ENCODE results near the gene NRN1L.

Gene NRN1L

DNA sequence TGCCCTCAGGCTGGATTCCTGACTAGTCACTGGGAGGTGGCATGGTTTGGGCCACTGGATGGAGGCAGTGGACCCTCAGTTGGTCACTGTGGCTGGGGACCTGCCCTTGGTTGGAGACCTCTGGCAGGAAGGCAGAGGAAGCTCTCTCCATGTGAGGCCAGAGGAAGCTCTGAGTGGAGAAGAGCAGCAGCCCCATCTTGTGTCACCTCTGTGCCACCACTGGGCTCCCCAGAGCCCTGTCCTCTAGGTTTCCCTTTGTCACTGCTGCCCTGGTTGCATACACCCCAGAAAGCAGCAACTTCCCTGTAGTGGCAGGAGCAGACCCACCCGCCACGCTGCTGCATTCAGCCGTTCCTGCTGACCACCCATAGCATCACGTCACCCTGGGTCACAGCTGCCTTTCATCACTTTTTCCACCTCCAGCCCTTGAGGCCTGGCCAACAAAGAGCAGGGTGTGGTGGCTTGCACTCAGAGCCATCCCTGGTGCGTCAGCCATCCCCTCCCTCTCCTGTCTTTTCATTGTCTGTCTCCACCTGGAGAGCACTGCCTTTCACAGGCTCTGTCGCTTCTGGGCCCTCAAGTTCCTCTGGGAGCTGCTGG lies 35.0 kb downstream of the NRN1L start:
- no peaks in the 10 kb centered on the region for H3K27me3 ChIP-seq (ENCODE audit: insufficient read depth, low read depth, severe bottlenecking)
- no peak overlapping the region for H3K4me3 ChIP-seq (ENCODE audit: low read depth, low read length)
- no peak for DNase-seq
- no peak overlapping the region for H3K27ac ChIP-seq
- TF ChIP-seq, protein P1, sequence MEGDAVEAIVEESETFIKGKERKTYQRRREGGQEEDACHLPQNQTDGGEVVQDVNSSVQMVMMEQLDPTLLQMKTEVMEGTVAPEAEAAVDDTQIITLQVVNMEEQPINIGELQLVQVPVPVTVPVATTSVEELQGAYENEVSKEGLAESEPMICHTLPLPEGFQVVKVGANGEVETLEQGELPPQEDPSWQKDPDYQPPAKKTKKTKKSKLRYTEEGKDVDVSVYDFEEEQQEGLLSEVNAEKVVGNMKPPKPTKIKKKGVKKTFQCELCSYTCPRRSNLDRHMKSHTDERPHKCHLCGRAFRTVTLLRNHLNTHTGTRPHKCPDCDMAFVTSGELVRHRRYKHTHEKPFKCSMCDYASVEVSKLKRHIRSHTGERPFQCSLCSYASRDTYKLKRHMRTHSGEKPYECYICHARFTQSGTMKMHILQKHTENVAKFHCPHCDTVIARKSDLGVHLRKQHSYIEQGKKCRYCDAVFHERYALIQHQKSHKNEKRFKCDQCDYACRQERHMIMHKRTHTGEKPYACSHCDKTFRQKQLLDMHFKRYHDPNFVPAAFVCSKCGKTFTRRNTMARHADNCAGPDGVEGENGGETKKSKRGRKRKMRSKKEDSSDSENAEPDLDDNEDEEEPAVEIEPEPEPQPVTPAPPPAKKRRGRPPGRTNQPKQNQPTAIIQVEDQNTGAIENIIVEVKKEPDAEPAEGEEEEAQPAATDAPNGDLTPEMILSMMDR (IDR thresholded peaks at IDR 0.05; ENCODE audit: low read depth, low read length): peak; percentile 60
- no peaks in the 10 kb centered on the region for H3K9me3 ChIP-seq (ENCODE audit: severe bottlenecking)
- peaks cover 3% of the 10 kb centered on the region; the same call in 1 of the 2 replicates for H3K36me3 ChIP-seq

DNA sequence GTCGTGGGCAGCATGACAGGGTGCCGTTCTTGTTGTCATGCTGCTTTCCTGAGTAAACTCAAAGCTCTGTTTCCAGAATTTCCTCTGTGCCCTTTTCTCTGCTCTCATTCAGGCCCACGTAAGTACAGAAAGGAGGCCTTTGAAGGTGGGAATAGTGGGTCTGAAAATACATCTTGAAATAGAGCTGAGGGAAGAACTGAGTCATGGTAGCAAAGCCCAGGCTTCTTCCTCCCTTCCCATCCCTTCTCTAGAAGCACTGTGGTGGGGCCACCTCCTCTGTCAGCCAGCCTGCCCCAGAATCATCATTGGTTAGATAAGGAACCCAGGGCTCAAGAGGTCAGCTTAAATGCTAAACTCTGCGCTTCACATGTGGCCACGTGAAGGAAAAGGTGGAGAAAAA lies 37.5 kb downstream of the NRN1L start:
- Histone ChIP-seq H3K9me3 (ENCODE audit: severe bottlenecking) (no peaks in the 10 kb centered on the region), H3K36me3 (peaks cover 3% of the 10 kb centered on the region; the same call in 1 of the 2 replicates), H3K27me3 (ENCODE audit: insufficient read depth, low read depth, severe bottlenecking) (no peaks in the 10 kb centered on the region), H3K4me3 (ENCODE audit: low read depth, low read length) (no peak overlapping the region), H3K27ac (no peak overlapping the region)
- TF ChIP-seq, protein P1 (IDR thresholded peaks at IDR 0.05; ENCODE audit: low read depth, low read length): no peak
- DNase-seq: no peak

DNA sequence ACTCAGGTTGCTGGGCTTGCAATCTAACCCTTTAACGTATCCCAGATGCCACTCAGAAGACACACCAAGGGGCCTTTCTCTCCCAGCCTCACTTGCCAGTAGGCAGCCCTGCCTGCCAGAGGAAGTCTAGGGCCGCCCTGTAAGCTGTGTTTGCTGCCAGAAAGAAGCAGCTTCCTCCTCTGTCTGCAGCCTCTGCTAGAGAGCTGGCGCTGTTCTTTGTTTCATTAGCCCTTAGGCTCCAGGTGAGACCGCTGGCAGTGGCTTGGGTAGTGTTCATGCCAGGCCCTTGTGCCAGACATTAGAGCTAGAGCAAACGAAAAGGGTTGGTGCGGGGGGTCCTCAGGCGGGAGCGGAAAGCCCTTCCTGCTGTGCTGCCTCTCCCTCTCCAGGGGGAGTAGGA lies 38.1 kb downstream of the NRN1L start:
- H3K4me3 ChIP-seq (ENCODE audit: low read depth, low read length): no peak overlapping the region
- no peaks in the 10 kb centered on the region for H3K27me3 ChIP-seq (ENCODE audit: insufficient read depth, low read depth, severe bottlenecking)
- DNase-seq: no peak
- TF ChIP-seq, protein P1 (IDR thresholded peaks at IDR 0.05; ENCODE audit: low read depth, low read length): no peak
- no peaks in the 10 kb centered on the region for H3K9me3 ChIP-seq (ENCODE audit: severe bottlenecking)
- H3K27ac ChIP-seq: no peak overlapping the region
- peaks cover 3% of the 10 kb centered on the region; the same call in 1 of the 2 replicates for H3K36me3 ChIP-seq

DNA sequence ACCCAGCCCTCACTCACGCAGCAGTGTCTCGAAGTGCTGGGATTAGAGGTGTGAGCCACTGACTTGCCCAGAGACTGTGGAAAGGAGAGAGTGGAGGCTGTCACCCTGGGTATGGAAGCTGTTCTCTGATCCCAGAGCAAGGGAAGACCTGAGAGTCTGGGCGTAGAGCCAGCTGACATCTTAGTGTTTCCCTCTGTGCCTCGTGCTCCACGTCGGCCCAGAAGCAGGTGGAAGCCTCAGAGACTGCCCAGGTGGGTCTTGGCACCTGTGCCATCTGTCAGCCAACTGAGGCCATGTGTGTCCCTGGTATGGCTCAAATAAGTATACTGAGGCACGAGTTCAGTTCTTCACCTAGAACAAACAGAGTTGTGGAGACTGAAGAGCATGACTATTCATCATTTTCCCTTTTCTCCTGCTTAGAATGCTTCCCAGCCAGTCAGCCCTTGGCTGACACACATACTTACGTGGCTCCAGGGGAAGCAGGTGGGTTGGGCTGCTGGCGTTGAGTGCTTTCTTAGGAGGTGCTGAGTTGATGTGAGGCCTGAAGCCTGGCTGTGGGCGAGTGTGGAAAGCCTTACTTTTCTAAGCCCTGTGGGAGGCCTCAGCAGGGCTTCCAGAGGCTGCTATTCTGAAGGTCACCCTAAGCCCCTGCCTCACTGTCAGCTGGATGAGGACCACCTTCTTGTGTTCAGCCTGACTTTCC lies 38.9 kb downstream of the NRN1L start:
- Histone ChIP-seq H3K9me3 (ENCODE audit: severe bottlenecking) (no peaks in the 10 kb centered on the region), H3K27me3 (ENCODE audit: insufficient read depth, low read depth, severe bottlenecking) (no peaks in the 10 kb centered on the region), H3K36me3 (peaks cover 7% of the 10 kb centered on the region), H3K27ac (no peak overlapping the region), H3K4me3 (ENCODE audit: low read depth, low read length) (no peak overlapping the region)
- TF ChIP-seq, protein P1 (IDR thresholded peaks at IDR 0.05; ENCODE audit: low read depth, low read length): no peak
- DNase-seq: no peak

DNA sequence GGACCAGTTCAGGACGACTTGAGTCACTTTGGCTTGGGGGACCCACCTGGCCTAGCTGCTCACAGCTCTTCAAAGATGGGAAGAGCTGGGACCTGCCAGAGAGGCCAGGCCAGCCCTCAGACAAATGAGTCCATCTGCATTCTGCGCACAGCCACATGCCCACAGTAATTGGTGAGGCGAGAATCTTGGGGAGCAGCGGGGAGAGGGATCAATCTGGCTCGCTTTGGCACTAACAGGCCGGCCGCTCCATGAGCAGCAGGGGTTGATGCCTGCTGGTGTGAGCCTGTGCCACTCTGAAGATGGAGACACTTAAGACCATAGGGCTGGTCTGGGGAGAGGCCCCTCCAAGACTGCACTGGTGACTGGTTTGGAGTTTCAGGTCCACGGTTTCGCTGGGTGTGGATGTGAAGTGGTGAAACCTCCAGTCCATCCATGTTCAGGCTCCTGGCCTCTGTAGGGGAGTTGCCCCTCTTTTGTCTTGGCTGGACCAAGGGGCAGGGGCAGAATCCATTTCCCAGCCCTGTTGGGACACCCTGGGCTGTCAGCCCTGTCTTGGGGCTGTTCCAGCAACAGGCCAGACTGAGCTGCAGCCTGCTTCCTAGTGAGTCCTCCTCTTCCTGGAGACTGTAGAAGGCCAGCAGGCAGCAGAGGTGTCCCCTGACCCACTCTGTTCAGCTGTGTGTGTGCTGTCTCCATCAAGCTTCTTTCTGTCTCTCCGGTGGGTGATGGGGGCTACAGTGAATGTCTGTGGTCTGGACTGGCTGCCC lies 39.6 kb downstream of the NRN1L start:
- Histone ChIP-seq H3K27ac (no peak overlapping the region), H3K9me3 (ENCODE audit: severe bottlenecking) (no peaks in the 10 kb centered on the region), H3K36me3 (peaks cover 4% of the 10 kb centered on the region), H3K27me3 (ENCODE audit: insufficient read depth, low read depth, severe bottlenecking) (no peaks in the 10 kb centered on the region), H3K4me3 (ENCODE audit: low read depth, low read length) (no peak overlapping the region)
- TF ChIP-seq, protein P1 (IDR thresholded peaks at IDR 0.05; ENCODE audit: low read depth, low read length): no peak
- DNase-seq: no peak
